Right atrium auricular region (tissue), 2 donors: Measurements from ENCODE around the gene DGKZ. TPM values are rescaled to one million over a fixed set of nuclear protein-coding genes. Genes with fewer than 3 reads are reported as not detected.

Experiments used
- DNase-seq: peaks from one replicate; pipeline ENCODE4 v3.0.0-alpha.2; 2019; ENCODE audit warnings: low spot score
- H3K27ac ChIP-seq, 2 donors: fragments of 200-600 bp; sonication (generic); 1 replicate in 1 of 2; 2 replicates in 1 of 2; pipeline ENCODE4 v1.5.1; 2016 to 2019
- H3K27me3 ChIP-seq, 2 donors: fragments of 200-600 bp; sonication (generic); one replicate each; pipeline versions ENCODE4 v1.5.1 to v1.6.0; 2017 to 2019
- H3K36me3 ChIP-seq: fragments of 200-600 bp; sonication (generic); one replicate; pipeline ENCODE4 v1.5.1; 2016
- H3K4me1 ChIP-seq, 2 donors: fragments of 200-600 bp; sonication (generic); one replicate each; pipeline versions ENCODE4 v1.5.1 to v1.6.0; 2017 to 2019
- H3K4me3 ChIP-seq, 2 donors: fragments of 200-600 bp; sonication (generic); 1 replicate in 1 of 2; 2 replicates in 1 of 2; pipeline ENCODE4 v1.5.1; 2017 to 2019; ENCODE audit warnings: mild to moderate bottlenecking in 1 of 2, moderate library complexity in 1 of 2
- H3K9me3 ChIP-seq, 2 donors: fragments of 200-600 bp; sonication (generic); one replicate each; pipeline ENCODE4 v1.5.1; 2019
- total RNA-seq, 2 donors: library from RNA; depleted of rRNA; stranded (reverse); fragments of >200 nt; gene quantifications; one replicate each; pipeline ENCODE4 v1.1.0, GENCODE V29; 2016
- TF ChIP-seq, protein P1 (sequence below), 2 donors: fragments of 200-600 bp; sonication (generic); IDR thresholded peaks; one replicate each; pipeline ENCODE4 v1.5.1; 2019; ENCODE audit warnings: antibody characterized with exemption in 2 of 2

Gene DGKZ
- total RNA-seq, 2 donors from 2014 or later: 91.7 to 116 TPM

DNA sequence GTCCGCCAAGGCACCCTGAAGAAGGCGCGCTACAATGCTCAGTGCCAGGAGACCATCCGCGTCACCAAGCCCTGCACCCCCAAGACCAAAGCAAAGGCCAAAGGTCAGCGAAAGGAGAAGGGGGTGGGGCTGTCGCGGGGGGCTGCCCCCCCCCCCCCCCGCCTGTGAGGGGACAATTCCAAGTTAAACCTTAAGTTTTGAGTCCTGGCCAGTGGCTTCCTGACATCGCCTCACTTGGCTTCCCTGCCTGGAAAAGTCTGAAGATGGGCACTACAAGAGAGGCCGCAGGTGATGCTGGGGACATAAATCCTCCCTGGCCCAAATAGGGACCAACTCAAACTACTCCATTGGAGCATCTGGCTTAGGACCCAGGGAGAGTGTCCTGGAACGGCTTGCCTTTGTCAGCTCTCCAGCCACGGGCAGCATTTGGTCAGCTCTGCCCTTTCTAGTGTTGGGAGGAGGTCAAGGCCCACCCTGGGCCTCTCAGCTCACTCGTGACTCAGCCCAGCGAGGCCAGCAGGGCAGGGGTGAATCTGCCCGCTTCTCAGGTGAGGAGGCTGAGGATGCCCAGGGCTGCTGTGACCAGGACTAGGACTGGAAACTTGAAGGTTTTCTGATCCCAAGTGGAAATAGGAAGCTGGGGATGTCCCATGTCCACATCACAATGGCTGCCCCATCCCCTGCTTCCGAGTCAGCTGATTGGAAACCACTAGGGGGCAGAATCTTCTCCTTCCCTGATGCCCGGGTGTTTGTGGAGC lies 35.6 kb downstream of the DGKZ start:
- Histone ChIP-seq H3K27me3 (no peaks in the 10 kb centered on the region), H3K27ac (no peak overlapping the region), H3K9me3 (no peaks in the 10 kb centered on the region), H3K4me1 (peaks cover 0 to 33% of the 10 kb centered on the region in 2 donors), H3K4me3 (peak overlapping the region; percentile 54 to 69), H3K36me3 (peaks cover 10% of the 10 kb centered on the region)
- TF ChIP-seq, protein P1, sequence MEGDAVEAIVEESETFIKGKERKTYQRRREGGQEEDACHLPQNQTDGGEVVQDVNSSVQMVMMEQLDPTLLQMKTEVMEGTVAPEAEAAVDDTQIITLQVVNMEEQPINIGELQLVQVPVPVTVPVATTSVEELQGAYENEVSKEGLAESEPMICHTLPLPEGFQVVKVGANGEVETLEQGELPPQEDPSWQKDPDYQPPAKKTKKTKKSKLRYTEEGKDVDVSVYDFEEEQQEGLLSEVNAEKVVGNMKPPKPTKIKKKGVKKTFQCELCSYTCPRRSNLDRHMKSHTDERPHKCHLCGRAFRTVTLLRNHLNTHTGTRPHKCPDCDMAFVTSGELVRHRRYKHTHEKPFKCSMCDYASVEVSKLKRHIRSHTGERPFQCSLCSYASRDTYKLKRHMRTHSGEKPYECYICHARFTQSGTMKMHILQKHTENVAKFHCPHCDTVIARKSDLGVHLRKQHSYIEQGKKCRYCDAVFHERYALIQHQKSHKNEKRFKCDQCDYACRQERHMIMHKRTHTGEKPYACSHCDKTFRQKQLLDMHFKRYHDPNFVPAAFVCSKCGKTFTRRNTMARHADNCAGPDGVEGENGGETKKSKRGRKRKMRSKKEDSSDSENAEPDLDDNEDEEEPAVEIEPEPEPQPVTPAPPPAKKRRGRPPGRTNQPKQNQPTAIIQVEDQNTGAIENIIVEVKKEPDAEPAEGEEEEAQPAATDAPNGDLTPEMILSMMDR (IDR thresholded peaks at IDR 0.05): peak; percentile 59 to 70
- DNase-seq: no peak

DNA sequence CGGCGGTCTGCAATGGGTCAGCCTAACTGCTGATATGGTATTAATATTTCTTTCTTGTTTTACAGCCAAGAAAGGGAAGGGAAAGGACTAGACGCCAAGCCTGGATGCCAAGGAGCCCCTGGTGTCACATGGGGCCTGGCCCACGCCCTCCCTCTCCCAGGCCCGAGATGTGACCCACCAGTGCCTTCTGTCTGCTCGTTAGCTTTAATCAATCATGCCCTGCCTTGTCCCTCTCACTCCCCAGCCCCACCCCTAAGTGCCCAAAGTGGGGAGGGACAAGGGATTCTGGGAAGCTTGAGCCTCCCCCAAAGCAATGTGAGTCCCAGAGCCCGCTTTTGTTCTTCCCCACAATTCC lies 36.1 kb downstream of the DGKZ start:
- H3K4me3 ChIP-seq: no peak overlapping the region
- H3K4me1 ChIP-seq: peaks cover 0 to 38% of the 10 kb centered on the region in 2 donors
- H3K27ac ChIP-seq: no peak overlapping the region
- TF ChIP-seq, protein P1 (IDR thresholded peaks at IDR 0.05): peak in 1 of 2 donors; percentile 9
- no peaks in the 10 kb centered on the region for H3K9me3 ChIP-seq
- H3K27me3 ChIP-seq: no peaks in the 10 kb centered on the region
- peaks cover 4% of the 10 kb centered on the region for H3K36me3 ChIP-seq
- no peak for DNase-seq

DNA sequence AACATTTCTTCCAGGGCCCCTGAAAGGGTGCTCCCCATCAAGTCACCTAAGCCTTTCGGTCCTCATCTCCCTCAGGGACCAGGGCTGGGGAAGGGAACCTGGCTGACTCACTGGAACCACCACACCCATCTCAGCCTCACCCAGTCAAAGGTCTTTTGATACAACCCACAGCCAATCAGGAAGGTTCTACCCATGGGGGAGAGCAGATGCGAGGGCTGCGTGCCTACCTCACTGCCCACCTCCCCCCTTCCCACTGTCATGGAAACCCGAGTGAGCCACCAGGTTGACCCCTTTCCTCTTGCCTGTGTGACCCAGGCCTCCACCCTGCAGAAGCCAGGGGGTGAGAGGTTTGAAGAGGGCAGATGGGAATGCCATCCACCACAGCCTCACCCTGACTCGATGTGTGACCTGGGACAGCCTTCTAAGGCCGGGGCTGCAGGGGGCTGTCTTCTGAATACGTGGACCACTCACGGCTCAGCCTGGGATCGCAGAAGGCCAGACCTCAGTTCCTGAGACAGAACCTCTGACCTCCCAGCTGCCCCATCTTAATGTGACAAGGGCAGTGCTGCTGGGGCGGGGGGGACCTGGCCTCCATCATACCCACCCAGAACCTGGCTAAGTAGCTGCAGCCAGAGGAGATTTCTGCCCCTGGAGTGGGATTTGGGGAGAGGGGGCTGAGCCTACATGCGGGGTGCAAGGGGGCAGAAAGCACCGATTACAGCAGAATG lies 36.9 kb downstream of the DGKZ start:
- H3K4me1 ChIP-seq: peaks cover 0 to 39% of the 10 kb centered on the region in 2 donors
- DNase-seq: no peak
- no peaks in the 10 kb centered on the region for H3K36me3 ChIP-seq
- H3K27me3 ChIP-seq: peaks cover 0 to 3% of the 10 kb centered on the region in 2 donors
- H3K27ac ChIP-seq: no peak overlapping the region
- TF ChIP-seq, protein P1 (IDR thresholded peaks at IDR 0.05): no peak
- no peaks in the 10 kb centered on the region for H3K9me3 ChIP-seq
- H3K4me3 ChIP-seq: no peak overlapping the region

DNA sequence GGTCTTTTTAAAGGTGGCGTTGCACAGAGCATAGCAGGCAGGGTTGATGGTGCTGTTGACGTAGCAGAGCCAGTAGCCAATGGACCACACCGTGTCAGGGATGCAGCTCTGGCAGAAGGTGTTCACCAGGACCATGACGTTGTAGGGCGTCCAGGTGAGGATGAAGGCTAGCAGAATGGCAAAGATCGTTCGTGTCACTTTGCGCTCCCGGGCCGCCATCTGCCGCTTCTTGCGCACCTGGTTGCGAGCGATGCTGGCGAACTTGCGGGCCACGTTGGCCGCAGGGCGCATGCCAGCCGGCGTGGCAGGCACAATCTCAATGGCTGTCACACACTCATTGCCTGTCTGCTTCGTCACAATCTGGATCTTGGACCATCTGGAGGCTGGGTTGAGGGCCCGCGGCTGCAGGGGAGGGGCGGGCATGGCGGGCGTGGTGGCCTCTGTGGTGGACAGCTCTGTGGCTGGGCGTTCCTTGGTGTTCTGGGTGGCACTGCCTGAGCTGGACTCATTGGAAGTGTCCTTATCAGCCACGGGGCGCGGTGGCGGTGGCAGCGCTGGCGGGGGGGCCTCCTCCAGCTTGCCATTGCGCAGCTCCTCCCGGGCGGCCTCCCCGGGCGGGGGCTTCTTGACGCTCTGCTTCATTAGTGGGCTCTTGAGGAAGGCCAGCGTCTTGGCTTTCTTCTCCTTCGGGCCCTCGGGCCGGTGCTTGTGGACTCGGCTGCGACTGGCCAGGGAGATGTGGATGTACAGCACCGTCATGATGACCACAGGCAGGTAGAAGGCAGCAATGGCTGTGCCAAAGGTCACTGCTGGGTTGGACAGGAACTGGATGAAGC lies 38.1 kb downstream of the DGKZ start:
- Histone ChIP-seq H3K4me3 (no peak overlapping the region), H3K27ac (no peak overlapping the region), H3K27me3 (peaks cover 3 to 14% of the 10 kb centered on the region in 2 donors), H3K4me1 (peaks cover 0 to 44% of the 10 kb centered on the region in 2 donors), H3K36me3 (no peaks in the 10 kb centered on the region), H3K9me3 (no peaks in the 10 kb centered on the region)
- TF ChIP-seq, protein P1 (IDR thresholded peaks at IDR 0.05): no peak
- no peak for DNase-seq

DNA sequence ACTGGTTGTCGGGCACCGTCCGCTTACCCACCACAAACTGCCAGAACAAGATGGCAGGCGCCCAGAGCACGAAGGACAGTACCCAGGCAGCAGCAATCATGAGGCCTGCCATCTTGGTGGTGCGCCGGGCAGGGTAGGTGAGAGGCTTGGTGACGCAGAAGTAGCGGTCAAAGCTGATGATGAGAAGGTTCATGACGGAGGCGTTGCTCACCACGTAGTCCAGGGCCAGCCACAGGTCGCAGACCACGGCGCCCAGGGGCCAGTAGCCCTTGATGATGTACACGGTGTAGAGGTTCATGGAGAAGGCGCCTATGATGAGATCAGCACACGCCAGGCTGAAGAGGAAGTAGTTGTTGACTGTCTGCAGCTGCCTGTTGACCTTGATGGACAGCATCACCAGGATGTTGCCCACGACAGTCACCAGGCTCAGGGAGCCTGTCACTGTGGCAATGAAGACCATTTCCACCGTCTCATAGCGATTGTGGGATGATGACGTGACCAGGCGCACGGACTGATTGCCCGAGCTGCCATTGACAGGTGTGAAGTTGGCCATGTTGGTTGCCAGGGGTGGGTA lies 38.8 kb downstream of the DGKZ start:
- H3K27me3 ChIP-seq: peaks cover 10 to 21% of the 10 kb centered on the region in 2 donors
- no peaks in the 10 kb centered on the region for H3K9me3 ChIP-seq
- no peak overlapping the region for H3K27ac ChIP-seq
- TF ChIP-seq, protein P1 (IDR thresholded peaks at IDR 0.05): no peak
- no peak for DNase-seq
- no peaks in the 10 kb centered on the region for H3K36me3 ChIP-seq
- peaks cover 0 to 46% of the 10 kb centered on the region in 2 donors for H3K4me1 ChIP-seq
- no peak overlapping the region for H3K4me3 ChIP-seq
